ENCODE data around the gene SLC12A6.

SLC12A6 gene

GRCh38 chr15:34193272-34193671, 144.3 kb downstream of the SLC12A6 start:
- DNase-seq (ENCODE audit: low read depth, low spot score): peak; percentile 22

GRCh38 chr15:34188711-34189110, 148.9 kb downstream of the SLC12A6 start:
- no peak for DNase-seq (ENCODE audit: low read depth, low spot score)

- DNase-seq (ENCODE audit: low read depth, low spot score): no peak
These were observed 151.9 kb downstream of the SLC12A6 start for GRCh38 chr15:34185666-34186065.

- peak; percentile 93 for DNase-seq (ENCODE audit: low read depth, low spot score)
These were observed 154.6 kb downstream of the SLC12A6 start for GRCh38 chr15:34182942-34183341.
